ES-I3 (cell line): ENCODE data around the gene RNF10.
"Not testable (repeated sequence)": the region's sequence is repeated elsewhere in the genome, so short reads cannot be mapped to it uniquely, and the experiment has no call there.

Experiments
- H3K36me3 ChIP-seq: 2 replicates; pipeline ENCODE4 v1.6.1; 2013; ENCODE audit warnings: mild to moderate bottlenecking, low read length, control low read depth, moderate library complexity; ENCODE audit not compliant: insufficient read depth
- H3K4me1 ChIP-seq: 2 replicates; pipeline ENCODE4 v1.6.1; 2013; ENCODE audit warnings: mild to moderate bottlenecking, control low read depth, low read length; ENCODE audit not compliant: insufficient read depth
- H3K9ac ChIP-seq: 2 replicates; pipeline ENCODE4 v1.6.1; 2013; ENCODE audit warnings: low read depth, mild to moderate bottlenecking, low read length, moderate library complexity
- H3K9me3 ChIP-seq: 2 replicates; pipeline ENCODE4 v1.6.1; 2013; ENCODE audit warnings: mild to moderate bottlenecking, low read length, moderate library complexity; ENCODE audit not compliant: control insufficient read depth, insufficient read depth

RNF10 gene

DNA sequence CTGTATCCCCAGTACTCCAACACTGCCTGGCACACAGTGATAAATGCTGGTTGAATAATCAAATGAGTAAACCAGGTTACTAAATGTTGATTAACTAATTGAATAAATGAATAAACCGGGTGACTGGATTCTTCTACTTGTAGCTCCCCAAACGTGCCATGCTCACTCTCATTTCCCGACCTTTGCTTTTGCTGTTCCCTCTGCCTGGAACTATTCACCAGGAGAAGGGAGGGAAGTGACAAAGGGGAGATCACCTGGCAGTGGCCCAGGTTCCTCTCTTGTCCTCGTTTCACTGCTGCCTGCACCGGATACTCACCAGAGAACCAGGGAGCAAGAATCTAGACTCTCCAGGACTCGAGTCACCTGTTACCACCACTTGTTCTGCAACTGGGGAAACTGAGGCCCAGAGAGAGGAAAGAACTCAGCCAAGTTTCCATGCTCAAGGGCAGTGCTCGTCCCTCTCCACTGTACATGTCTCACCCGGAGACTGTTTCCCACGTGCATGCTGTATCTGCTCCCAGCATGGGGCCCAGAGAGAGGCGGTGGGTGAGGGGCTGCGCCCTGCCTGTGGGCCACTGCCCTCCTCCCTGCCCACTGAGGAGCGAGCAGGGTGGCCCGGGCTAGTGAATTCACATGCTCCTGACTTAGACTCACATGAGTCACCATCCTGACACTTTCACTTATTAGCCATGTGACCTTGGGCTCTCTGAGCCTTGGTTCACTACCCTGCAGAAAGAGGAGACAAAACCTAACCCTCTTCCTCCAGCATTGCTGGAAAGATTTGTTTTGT is 64.7 kb downstream of the RNF10 start:
- Histone ChIP-seq H3K9ac (no peak overlapping the region), H3K4me1 (peaks cover 34% of the 10 kb centered on the region), H3K9me3 (no peaks in the 10 kb centered on the region), H3K36me3 (no peaks in the 10 kb centered on the region)

DNA sequence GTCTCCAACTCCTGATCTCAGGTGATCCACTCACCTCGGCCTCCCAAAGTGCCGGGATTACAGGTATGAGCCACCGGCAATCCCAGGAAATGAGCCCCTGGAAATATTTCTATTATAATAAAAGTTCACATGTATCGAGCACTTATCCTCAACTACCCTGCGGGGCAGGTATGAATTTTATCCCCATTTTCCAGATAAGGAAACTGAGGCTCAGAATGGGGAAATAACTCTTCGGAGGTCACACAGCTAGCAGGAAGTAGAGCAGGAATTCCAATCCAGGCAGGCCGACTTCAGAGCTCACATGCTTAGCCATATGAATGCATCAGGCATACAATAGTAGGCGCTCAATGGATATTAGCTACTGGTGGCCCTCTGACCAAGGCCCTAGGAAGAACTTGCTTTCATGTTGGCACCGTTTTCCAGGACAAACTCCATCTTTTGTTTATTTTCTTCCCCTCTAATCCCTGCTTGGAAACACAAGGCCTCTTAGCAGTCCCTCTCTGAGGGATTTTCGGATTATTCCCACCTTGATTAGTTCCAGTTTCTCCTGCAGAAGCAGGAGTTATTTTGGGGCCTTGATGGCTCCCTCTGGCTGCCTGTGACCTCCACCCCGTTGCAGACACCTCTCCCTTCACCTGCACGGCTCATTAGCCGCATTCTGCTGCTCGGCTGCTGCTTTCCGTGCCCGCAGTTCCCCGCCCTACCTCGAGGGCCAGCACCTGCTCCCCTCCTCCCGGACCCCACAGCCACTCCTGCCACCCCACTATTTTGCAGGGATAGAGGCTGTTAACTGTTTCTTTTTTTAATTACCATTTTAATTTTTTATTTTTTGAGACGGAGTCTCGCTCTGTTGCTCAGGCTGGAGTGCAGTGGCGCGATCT is 65.8 kb downstream of the RNF10 start:
- H3K36me3 ChIP-seq: no peaks in the 10 kb centered on the region
- H3K9ac ChIP-seq: peak overlapping the region; percentile 3; the same call in 1 of the 2 replicates
- H3K9me3 ChIP-seq: no peaks in the 10 kb centered on the region
- peaks cover 34% of the 10 kb centered on the region for H3K4me1 ChIP-seq

DNA sequence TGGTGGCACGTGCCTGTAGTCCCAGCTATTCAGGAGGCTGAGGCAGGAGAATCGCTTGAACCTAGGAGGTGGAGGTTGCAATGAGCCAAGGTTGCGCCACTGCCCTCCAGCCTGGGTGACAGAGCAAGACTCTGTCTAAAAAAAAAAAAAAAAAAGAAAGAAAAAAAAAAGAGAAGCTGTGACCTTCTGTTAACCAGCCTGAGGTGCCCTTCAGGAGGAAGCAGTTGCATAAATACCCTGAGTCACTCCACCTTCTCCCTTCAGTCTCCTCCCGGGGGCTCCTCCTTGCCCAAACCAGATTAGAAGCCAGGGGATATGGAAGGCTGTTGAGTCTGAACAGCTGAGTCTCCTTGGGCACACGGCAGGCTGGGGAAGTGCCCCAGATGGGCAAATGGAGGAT is 68.3 kb downstream of the RNF10 start:
- H3K36me3 ChIP-seq, H3K9ac ChIP-seq, H3K9me3 ChIP-seq: not testable (repeated sequence)
- H3K4me1 ChIP-seq: peaks cover 34% of the 10 kb centered on the region

DNA sequence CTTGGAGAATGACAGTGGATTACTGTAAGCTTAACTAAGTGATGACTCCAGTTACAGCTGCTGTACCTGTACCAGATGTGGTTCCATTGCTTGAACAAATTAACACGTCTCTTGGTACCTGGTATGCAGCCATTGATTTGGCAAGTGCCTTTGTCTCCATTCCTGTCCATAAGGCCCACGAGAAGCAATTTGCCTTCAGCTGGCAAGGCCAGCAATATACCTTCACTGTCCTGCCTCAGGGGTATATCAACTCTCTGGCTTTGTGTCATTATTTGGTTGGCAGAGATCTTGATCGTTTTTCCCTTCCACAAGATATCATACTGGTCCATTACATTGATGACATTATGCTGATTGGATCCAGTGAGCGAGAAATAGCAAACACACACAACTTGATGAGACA is 76.4 kb downstream of the RNF10 start:
- H3K9me3 ChIP-seq: no peaks in the 10 kb centered on the region
- H3K9ac ChIP-seq: no peak overlapping the region
- no peaks in the 10 kb centered on the region for H3K4me1 ChIP-seq

DNA sequence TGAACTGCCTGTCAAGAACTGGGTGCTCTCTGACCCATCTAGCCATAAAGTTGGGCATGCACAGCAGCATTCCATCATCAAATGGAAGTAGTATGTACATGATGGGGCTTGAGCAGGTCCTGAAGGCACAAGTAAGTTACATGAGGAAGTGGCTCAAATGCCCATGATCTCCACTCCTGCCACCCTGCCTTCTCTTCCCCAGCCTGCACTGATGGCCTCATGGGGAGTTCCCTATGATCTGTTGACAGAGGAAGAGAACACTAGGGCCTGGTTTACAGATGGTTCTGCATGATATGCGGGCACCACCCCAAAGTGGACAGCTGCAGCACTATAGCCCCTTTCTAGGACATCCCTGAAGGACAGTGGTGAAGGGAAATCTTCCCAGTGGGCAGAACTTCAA is 77.4 kb downstream of the RNF10 start:
- not testable (repeated sequence) for H3K9me3 ChIP-seq, H3K9ac ChIP-seq

More for the DNA sequence above, 76.4 kb downstream of the RNF10 start:
- H3K36me3 ChIP-seq: no peaks in the 10 kb centered on the region

DNA sequence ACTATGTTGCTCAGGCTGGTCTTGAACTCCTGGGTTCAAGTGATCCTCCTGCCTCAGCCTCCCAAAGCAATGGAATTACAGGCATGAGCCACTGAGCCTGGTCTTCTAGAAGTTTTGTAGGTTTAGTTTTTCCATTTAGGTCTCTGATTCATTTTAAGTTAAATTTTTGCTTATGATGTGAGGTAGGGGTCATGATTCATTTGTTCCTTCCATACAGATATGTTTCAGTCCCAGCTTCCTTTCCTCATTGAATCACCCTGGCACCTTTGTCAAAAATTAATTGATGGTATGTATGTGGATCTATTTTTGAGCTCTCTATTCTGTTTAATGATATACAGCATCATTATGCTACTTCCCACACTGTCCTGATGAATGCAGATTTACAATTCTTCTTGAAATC is 80.7 kb downstream of the RNF10 start:
- Histone ChIP-seq H3K9ac (no peak overlapping the region), H3K9me3 (no peaks in the 10 kb centered on the region), H3K4me1 (0 out of 2 replicates have a peak, but pooled peaks cover 5% of the 10 kb centered on the region), H3K36me3 (no peaks in the 10 kb centered on the region)

More for the DNA sequence above, 77.4 kb downstream of the RNF10 start:
- H3K36me3 ChIP-seq, H3K4me1 ChIP-seq: not testable (repeated sequence)

DNA sequence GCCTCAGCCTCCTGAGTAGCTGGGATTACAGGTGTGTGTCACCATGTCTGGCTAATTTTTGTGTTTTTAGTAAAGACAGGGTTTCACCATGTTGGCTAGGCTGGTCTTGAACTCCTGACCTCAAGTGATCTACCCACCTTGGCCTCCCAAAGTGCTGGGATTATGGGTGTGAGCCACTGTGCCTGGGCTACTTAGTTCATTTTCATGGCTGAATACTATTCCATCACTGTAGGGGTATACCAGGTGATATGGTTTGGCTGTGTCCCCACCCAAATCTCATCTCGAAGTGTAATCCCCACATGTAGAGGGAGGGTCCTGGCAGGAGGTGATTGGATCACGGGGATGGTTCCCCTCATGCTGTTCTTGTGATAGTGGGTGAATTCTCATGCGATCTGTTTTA is 83.0 kb downstream of the RNF10 start:
- not testable (repeated sequence) for H3K36me3 ChIP-seq, H3K4me1 ChIP-seq, H3K9ac ChIP-seq, H3K9me3 ChIP-seq

DNA sequence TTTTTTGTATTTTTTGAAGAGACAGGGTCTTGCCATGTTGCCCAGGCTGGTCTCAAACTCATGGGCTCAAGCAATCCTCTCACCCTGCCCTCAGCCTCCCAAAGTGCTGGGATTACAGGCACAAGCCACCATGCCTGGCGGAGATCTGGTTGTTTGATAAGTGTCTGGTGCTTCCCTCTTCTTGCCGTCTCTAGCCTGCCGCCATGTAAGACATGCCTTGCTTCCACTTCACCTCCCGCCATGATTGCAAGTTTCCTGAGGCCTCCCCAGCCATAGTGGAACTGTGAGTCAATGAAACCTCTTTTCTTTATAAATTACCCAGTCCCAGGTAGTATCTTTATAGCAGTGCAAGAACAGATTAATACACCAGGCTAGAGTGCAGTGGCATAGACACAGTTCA is 83.6 kb downstream of the RNF10 start:
- not testable (repeated sequence) for H3K9me3 ChIP-seq, H3K9ac ChIP-seq, H3K4me1 ChIP-seq, H3K36me3 ChIP-seq

DNA sequence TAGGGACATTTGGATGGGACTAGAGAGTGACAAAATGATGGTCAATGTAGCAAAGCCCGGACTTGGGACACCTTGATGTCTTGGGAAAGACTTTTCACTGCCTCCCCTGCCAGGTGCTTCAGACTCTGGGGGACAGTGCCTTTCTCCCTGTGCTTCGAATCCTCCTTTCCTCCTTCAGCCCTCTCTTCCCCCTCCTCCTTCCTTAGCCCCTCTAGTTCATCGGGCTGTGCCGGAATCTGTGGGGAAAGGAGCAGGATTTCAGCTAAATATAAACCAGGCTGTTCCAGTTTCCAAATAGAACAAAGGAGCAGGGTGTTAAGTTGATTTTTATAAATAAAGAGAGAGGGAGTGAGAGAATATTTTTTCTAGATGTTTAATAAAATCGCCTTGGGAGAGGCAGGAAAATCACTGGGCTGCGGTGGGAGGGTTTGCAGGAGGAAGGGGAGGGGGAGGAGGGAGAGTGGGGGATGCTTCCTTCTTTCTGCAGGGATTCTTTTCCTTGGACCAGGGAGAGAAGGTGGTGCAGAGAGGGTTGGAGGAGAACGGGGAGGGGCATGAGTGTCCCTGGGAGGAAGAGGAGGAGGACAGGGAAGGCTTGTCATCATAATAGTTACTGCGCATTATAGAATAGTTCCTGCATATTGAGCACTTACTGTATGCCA is 84.9 kb downstream of the RNF10 start:
- H3K4me1 ChIP-seq: 0 out of 2 replicates have a peak, but pooled peaks cover 5% of the 10 kb centered on the region
- H3K9ac ChIP-seq: peak overlapping the region; percentile 4; the same call in 1 of the 2 replicates
- H3K9me3 ChIP-seq: no peaks in the 10 kb centered on the region
- H3K36me3 ChIP-seq: no peaks in the 10 kb centered on the region

DNA sequence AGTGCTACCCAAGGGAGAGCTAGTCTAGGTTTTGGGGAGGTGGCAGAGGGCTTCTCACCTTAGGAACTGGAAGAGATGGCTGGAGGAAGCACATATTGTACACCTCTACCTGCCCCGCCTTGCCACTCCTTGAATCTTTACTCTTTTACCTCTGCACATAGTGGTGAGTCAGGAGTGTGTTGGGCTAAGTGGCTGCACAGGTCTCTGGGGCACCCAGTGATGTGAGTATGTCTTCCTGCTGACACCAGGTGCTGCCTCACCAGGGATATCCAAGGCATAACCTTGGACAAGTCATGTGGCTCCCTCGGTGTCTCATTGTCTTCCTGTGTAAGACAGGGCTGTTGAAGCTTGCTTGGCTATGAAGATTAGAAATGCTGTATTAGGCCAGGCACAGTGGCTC is 86.5 kb downstream of the RNF10 start:
- Histone ChIP-seq H3K9ac (no peak overlapping the region), H3K9me3 (no peaks in the 10 kb centered on the region), H3K36me3 (no peaks in the 10 kb centered on the region), H3K4me1 (0 out of 2 replicates have a peak, but pooled peaks cover 5% of the 10 kb centered on the region)

DNA sequence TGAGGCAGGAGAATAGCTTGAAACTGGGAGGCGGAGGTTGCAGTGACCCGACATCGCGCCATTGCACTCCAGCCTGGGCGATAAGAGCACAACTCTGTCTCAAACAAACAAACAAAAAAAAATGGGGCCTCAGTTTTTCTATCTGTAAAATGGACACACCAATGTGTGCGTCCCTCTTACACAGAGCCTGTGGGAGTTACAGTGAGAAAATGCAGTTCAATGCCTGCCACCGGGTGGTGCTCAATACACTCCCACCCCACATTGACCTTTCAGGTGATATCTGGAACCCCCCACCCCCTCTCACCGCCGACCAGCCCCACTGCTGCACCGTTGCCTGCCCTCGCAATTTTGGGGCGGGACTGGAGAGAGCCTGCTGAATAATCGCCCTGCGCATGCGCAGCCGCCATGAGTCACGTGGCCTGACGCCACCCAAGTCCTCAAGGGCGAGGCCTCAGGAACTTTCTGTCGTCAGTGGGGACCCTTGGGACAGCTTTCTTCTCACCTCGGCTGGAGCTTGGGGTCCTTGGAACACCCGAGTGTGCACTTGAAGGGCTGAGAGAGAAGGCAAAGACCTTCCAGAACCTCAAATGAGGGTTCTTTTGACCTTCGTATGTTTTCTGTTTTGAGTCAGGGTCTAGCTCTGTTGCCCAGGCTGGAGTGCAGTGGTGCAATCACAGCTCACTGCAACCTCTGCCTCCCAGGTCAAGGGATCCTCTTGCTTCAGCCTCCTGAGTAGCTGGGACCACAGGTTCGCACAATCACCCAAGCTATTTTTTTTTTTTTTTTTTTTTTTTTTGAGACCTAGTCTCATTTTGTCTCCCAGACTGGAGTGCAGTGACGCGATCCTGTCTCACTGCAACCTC is 91.6 kb downstream of the RNF10 start:
- Histone ChIP-seq H3K4me1 (no peaks in the 10 kb centered on the region), H3K9ac (no peak overlapping the region), H3K9me3 (no peaks in the 10 kb centered on the region), H3K36me3 (no peaks in the 10 kb centered on the region)
